NCI-H82 treated with DMSO at 0.1 percent for 48 hours (cell line): ENCODE measurements around the gene SORD.
"Not testable (repeated sequence)": the region's sequence is repeated elsewhere in the genome, so short reads cannot be mapped to it uniquely, and the experiment has no call there.

Source experiments
- DNase-seq: peaks from one replicate; lab custom pipeline; 2025; ENCODE audit not compliant: unreplicated experiment; lab: John Stamatoyannopoulos, UW

The SORD gene

DNA sequence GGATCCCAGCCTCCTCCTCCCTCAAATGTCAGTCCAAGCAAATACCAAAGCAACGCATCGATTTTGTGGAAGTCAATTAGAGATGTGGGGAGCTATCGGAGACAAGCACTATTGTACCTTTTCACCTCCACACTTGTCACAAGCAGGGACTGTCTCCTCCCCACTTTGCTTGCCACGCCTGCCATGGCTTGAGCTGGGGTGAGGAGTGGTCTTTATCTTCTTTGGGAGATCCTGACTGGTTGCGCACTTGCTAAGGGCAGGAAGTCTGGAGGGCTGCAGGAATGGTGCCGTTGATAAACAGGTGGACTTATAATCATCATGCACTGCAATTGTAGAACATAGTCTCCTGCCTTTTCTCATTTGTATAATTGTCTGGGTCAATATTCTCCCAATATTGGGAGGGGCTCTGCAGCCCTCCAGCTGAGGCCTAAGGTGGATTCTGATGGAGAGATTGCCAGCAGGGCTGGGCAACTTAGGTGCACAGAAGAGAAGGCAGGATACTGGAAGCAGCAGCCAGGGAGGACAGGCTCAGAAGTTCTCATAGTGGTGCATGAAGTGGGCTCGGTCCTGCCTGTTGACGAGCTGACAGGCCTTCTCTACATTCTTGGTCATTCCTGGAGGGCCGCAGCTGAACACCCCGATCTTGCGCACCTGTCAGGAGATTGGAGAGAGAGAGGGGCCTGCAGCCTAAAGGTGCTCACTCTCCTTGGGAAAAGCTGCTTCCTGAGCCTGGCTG is 70.8 kb downstream of the SORD start:
- no peak for DNase-seq

DNA sequence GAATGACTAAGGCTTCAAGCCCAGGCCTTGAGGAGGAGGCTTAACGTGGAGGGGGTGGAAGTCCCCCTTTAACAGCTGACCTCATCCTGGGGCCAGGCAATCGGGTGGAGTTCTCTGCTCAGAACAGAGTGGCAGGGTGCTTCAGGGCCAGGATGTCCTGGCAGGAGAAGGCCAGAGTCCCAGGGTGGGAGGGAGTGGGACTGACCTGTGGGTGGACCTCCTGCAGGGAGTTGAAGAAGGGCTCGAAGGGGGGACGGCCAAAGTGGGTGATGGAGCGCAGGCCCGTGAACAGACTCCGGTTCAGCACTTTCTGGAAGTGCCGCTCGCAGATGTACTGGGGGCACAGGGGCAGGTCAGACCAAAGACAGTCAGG is 71.3 kb downstream of the SORD start:
- no peak for DNase-seq

DNA sequence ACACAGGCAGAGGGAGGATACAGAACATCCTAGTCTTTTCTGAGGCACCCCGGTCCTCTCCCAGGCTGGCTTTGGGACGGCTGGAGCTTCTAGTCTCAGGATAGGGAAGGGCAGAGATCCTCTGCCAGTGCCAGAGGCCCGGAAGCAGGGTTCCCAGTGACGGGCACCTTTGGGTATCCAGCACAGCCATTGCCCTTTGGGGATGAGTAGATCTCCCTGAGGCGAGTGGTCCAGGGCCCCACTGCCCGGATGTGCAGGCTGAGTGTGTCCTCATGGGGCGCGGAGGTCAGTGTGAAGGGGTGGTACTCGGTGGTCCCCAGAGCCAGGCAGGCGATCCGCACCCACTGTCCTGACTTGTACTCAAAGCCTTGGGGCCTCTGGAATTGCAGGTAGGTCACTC is 72.7 kb downstream of the SORD start:
- no peak for DNase-seq

DNA sequence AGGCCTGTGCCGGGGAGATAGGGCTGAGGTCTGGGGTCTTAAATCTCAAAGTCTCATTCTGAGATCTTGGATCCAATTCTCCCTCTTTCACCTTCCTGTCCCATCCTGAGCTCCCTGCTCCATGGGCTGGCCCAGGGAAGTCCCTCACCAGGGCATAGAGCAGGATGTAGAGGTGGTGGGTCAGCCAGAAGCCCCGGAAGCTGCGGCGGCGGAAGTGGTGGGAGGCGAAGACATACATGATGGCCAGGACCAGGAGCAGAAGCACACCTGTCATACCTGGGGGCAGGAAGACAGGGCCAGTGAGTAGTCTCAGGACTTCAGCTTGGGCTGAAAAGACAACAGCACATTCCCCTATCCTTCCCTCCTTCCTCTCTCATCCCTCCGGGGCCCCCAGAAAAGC is 74.5 kb downstream of the SORD start:
- no peak for DNase-seq

DNA sequence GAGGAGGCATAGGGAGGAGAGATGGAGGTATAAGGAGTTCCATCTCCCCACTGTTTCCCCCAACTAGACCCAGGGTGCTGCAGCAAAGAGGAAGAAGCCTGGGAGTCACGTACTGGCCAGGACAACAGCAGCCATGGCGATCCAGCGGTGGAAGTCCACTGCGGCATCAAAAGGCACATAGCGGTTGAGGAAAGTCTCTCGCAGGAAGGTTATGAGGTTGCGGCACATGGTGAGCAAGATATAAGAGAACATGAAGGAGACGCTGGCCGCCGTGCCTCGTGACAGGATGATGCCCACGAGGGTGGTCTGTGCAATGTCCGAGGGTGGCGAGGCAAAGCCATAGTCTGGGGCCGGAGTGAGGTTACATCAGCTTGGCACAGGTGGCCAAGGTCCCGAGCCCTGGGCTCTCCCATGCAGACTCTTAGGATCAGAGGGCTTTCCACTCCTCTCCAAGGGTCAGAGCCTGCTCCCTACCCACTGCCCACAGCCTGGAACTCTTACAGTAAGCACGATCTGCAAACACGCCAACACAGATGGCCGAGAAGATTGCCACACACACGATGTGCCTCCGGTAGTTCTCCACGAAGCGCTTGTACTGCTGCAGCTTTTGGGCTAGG is 76.7 kb downstream of the SORD start:
- DNase-seq, result no peak

DNA sequence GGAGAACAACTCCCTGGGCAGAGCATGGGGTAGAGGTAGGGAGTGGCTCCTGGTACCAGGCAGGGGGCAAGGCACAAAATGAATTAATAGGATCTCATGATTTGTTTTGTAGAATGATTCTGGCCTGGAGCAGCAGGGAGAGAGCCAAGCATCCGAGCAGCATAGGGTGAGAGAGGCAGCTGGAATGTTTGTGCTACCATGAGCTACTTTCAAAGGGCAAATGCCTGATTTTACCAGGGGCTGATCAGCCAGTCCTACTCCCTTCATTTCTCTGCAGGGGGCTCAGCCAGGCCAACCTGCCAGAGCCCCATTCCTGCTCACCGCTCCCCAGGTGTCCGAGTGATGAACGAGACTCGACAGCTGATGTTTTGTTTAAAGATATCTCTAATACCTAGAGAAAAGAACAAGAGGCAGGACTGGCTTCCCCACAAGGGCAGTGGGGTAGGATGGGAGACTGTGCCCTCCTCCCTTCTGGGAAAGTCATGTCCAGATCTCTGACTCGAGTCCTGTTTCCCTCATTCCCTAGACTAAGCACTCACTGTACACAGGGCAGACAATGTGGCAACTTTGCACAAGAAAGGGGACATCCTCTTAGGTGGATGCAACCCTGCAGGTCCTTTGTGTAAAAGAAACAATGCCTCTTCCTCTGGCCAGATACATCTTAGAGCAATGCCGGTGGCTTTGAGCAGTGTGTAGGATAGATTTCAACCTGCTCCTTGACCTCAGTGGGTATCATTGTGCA is 78.1 kb downstream of the SORD start:
- DNase-seq, result no peak

DNA sequence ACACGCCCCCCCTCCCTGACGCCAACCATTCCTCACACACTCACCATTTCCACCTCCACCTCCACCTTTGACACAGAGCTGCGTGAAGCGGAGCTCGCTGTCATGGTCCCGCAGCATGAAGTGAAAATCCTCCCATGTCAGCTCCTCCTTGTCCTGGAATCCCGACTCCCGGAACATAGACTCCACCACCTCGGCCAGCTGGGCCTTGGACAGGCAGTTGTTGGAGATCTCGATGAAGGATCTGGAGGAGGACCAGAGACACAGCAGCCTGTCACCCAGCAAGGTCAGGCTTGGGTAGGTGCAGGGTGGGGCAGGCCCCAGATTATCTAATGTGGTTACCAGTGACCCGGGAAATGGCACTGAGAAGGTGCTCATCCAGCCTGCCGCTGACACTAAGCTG is 78.8 kb downstream of the SORD start:
- DNase-seq, result no peak

DNA sequence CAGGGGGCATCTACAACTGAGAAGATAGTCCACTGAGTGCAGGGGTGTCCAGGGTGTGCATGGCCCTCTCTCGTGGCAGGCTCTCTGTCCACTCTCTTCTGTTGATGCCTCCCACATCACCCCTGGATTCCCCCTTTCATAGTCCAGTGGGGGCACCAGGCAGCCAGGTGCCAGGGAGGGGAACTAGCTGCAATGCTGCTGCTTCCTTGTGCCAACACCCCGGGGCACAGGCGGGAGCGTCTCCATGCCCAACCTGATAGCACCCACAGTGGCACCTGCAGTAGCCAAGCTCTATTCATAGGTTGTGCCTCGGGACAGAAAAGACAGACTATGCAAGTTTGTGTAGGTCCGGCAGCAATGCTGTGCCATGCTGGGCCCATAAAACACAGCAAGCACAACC is 79.2 kb downstream of the SORD start:
- no peak for DNase-seq

DNA sequence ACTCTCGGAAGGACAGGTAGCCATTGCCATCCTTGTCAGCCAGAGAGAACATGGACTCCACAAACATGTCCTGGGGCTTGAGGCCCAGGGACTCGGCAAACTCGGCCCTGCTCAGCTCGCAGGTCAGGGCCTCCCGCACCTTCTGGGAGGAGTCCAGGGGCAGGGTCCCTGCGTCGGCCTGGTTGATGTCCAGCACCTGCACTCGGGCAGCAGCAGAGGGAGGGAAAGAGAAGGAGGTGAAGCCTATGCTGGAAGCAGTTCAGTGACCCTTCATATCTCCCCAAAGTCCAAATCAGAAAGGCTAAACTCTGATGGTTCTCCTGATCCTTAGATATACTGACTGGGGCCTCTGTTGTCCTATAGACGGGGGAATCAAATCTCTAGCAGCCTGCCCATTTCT is 81.2 kb downstream of the SORD start:
- DNase-seq, result not testable (repeated sequence)

DNA sequence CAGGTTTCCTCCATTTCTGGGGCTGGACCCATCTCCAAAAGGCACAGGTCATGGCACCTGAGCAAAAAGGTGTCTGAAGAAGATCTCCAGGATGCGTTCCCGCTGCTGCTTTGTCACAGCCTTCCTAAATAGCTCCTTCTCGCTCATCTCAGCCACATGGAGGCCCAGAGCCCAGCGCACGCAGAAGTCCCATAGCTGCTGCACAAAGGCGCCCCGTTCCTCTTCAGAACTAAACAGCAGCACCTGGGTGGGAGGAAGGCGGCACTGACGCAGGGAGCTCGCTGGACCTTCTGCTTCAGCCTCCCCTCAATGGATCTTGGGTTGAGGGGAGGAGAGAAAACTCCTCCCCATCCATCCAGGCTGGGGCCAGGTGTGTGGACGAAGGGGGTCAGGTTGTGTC is 82.6 kb downstream of the SORD start:
- DNase-seq, result no peak

DNA sequence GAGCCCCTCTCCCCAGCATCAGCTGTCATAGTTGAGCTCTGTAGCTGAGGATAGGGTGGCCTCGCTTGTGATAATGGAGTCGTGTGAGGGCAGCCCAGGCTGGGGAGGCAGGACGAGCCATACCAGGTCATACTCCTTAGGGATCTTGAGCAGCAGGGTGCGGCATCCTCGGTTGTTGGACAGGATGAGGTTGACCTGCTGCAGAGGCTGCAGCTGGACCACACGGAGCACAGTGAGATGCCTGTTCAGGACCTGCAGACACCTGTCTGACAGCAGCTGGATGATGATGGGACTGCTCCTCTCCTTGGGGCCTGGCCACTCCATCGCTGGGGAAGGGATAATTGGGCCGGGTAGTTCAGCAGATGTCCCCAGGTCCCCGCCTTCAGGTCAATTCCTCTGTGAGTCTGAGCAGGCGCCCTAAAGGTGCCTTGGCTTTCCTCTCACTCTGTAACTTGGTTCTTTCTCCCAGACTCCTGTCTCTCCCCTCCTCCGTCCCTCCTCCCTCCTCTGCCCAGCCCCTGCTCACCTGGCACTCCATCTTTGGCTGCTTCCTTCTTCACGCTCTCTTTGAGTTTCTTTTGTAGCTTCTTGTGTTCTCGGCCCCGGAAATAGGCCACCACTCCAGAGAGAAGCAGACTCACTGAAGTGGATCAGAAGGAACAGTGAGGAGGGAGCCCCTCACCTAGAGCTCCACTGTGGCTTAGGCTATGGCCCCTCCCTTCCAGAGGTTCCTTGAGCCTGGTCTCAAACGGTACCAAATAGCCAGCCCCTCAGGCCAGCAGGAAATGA is 83.2 kb downstream of the SORD start:
- DNase-seq, result no peak

DNA sequence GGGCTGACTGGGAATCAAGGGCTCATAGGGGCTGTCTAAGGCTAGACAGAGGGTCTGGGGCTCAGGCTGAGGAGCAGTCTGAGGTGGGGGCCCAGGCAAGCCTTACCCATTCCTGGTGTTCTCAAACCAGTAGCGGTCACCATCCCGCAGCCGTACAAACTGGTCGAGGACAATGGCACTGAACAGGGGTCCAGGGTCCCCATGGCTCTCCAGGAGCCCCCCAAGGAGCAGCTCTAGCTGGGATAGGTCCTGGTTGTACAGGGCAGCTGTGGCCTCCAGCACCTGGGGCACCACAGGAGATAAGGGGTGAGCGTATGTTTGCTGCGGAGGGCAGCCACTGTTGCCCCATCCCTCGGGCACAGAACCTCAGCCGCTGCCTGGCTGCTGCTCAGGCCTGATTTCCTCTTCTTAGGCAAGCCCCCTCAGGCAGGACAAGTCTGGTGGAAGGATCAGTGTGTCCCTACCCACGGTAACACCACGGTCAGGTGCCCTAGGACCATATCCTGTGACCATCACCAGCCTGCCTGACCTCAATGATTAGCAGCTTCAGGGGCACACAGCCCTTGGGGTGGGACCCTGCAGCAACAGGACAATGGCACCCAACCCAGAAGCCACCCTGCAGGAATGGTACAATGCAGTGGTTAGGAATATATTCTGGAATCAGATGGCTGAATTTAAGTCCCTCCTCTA is 85.1 kb downstream of the SORD start:
- no peak for DNase-seq

DNA sequence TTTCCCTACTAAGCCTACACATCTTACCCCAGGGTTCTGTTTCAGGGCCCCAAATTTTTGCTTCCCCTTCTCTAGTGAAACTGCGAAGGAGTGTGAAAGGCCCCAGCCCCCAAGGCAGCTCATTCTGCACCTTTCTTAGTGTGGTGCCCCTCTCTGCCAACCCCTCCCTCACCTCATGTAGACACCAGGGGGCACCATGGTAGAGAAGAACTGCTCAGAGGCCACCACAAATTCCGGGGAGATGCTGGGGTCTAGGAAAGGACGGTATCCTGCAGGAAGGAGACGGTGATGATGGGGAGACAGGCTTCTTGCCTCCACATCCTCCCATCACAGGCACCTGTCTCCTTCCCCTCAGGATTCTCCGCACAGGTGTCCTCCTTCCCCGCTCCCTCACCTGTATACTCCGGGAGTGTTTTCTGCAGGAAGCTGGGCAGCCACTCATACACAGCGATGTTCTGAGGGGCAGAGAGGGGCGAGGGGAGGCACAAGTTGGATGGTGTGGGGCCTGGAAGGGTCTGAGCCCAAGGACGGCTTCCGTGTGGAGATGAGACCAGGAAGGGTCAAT is 87.3 kb downstream of the SORD start:
- no peak for DNase-seq

DNA sequence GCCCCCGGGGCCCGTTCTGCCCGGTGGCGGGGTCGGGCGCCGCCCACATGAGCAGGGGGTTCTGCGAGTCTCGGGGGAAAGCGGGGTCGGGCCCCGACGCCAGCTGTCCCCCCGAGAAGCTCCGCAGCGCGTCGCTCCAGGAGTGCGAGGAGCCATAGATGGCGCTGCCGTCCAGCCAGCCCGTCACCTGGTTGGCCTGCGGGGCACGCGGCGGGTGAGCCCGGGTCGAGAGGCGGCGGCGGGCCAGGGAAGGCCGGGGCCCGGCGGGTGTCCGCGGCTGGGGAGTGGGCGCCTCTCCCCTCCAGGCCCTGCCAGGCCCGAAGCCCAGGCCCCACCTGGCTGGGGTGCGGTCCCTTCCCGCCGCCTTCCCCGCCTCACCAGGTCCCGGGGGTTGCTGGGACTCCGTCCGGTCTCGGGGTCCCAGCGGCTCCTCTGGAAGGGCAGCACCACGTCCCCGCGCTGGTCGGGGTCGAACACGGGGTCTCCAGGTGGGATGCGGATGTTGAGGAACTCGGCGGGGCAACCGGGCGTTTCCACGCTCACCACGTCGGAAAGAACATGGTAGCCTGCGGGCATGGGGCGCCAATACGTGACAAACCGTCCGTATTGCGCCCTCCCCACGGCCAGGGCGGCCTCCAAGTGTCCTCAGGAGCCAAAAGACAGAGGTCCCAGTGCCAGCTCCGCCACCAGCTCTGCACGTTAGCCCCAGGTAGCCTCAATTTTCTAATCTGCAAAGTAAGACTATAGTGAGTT is 88.6 kb downstream of the SORD start:
- no peak for DNase-seq

DNA sequence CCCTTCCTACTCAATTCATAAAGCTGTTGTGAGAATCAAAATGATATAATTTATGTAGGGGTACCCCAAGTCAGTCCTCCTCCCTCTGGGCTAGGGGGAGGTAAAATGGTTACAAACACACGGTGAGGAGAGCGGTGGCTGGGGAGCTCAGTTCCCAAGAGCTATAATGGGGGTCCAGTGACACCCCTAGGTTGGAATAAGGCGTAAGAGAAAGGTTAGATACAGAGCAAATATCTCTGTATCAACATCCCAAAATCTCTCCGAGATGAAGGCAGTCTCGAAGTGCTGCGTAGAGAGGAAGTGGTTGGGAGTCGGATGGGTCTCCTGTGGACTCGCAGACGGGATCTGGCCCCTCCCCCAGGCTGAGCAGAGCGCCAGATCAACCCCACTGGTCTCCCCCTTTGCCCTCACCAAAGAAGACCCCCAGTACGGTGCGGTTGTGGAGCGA is 89.2 kb downstream of the SORD start:
- no peak for DNase-seq

DNA sequence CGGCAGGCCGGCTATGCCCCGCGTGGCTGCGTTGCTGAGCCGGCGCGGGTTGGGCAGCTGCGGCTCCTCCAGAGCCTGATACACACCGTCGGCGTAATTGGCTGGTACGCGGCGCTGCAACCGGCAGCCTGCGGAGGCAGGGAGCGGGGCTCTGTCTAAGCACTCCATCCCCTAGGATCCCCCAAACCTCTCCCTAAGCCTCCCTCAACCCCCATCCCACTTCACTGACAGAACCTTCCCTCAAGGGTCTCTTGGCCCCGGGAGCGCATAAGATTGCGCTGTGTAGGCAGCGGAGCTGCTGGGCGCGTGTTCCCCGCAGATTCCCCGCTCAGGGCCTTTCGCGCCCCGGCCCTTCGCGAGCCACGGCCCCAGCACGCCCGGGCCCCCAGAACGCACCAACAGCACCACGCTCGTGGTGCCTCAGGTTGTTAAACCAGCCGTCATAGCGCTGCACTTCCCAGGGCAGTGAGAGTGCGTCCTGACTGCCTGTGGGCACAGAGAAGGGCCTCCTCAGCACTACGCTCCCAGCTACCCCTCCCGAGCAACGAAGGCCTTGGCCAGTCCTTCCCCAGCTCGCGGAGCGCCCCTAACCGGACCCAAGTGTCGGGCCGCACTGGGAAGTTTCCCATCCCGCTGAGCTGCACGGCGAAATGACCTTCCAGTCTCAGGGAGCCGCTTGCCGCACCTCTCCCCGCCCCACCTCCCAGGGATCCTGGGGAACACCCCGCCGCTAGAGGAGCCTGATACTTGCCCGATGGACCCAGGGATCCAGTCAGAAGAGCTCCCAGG is 89.8 kb downstream of the SORD start:
- no peak for DNase-seq

DNA sequence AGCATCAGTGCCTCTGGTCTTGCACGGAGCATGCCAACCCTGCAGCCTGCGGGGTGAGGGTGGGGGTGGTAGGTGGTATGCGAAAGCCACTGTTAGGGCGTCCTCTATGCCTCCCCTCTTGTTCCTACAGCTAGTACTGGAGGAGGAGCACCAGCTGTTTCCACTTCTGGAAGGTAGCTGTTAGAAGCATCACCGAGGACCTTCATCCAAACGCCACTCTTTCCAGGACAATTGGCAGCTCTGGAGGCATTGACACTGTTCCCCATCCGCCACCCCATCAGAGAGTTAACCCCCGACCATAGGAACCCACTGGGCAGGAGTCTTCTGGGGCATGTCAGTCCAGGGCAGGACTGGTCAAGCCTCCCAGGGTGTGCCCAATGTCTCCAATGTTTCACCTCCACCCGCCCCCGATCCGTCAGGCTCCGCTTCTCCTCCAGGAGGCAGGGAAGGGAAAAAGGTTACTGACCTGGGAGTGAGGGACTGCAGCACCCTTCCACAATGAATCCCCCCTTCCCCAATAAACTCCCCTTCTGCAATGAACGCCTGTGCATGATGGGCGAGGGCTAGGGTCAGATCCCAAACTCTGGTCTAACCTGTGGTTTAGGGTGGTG is 90.5 kb downstream of the SORD start:
- no peak for DNase-seq

DNA sequence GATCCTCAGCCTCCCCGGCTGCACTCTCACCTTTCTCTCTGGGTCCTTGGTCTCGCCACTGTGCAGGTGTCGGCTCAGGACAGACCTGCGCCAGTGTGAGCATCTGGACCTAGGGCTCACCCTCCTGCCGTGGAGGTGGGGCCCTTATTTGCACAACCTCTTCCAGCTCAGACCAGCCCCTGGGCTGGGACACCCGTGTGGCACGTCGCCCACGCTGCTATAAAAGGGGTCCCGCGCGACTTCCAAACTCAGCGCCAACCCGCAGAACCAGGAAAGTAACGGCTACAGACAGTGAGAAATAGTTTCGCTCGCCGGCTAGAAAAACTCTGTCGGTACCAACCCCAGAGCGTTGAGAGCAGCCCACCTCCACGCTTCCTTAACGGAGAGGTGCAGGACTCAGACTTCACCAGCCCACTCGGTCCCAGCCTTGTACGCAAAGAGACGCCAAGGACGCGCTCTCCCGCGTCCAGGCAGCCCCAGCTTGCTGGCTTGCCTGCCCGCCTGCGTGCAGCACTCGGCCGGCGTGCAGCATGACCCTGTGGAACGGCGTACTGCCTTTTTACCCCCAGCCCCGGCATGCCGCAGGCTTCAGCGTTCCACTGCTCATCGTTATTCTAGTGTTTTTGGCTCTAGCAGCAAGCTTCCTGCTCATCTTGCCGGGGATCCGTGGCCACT is 91.2 kb downstream of the SORD start, which contains the start of the genes DUOX2 and DUOXA2:
DUOX2 (minus strand) TSS at position 97 of the 675 bp plus-strand sequence. CDS start 761 bp downstream, outside the sequence.
DUOXA2 (plus strand) TSS at position 251 of the 675 bp plus-strand sequence; CDS start at position 531, 280 bp downstream.
- no peak for DNase-seq
